Measurements from ENCODE around the gene ALDOA. TPM values are rescaled to one million over a fixed set of nuclear protein-coding genes. Genes with fewer than 3 reads are reported as not detected.
"Not testable (repeated sequence)": the region's sequence is repeated elsewhere in the genome, so short reads cannot be mapped to it uniquely, and the experiment has no call there.

The ALDOA gene
- total RNA-seq, 2 experiments from 2014 or later = 1,486 to 1,632 TPM

DNA sequence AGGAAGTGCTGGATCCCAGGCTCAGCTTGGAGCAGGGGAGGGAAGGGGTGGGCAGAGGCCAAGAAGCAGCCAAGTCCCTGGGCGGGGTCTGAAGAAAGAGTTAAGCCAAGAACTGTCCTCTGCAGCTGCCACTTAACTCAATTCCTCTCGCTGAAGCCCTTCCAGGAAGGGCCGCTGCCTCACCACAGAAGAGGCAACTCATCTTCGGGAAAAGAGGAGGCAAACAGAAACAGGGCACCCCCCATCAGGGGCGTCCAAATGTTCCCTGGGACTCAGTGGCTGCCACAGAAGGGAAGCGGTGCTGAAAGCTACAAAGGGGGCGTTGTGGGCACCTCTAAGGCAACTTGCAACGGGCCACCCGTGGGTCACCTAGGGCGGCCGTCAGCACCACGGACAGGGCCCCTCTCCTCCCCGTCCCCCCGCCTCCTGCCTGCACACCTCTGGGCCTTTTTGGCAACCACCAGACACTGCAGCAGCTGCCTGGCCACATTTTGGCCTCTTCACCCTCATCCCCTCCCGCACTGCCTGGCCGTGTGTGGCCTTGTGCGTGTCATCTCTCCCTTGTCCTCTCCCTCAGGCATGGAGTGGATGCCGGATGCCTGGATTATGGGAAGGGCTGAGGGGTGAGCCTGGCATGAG is 37.0 kb upstream of the ALDOA start:
- no peak overlapping the region for H3K4me3 Mint-ChIP-seq
- no peaks in the 10 kb centered on the region for H3K9me3 Mint-ChIP-seq
- peak; percentile 63 for DNase-seq
- peak; percentile 47 for ATAC-seq (ENCODE audit: low read depth)
- H3K27me3 Mint-ChIP-seq = peaks cover 50% of the 10 kb centered on the region
- H3K36me3 Mint-ChIP-seq = no peaks in the 10 kb centered on the region
- H3K27ac Mint-ChIP-seq = no peak overlapping the region
- H3K4me1 Mint-ChIP-seq = peaks cover 6% of the 10 kb centered on the region
- POLR2A ChIA-PET = interaction anchor here (0.8 kb wide), 1 partner anchor 8 kb away, joined by 3 read pairs; no protein-coding TSS in a partner anchor

DNA sequence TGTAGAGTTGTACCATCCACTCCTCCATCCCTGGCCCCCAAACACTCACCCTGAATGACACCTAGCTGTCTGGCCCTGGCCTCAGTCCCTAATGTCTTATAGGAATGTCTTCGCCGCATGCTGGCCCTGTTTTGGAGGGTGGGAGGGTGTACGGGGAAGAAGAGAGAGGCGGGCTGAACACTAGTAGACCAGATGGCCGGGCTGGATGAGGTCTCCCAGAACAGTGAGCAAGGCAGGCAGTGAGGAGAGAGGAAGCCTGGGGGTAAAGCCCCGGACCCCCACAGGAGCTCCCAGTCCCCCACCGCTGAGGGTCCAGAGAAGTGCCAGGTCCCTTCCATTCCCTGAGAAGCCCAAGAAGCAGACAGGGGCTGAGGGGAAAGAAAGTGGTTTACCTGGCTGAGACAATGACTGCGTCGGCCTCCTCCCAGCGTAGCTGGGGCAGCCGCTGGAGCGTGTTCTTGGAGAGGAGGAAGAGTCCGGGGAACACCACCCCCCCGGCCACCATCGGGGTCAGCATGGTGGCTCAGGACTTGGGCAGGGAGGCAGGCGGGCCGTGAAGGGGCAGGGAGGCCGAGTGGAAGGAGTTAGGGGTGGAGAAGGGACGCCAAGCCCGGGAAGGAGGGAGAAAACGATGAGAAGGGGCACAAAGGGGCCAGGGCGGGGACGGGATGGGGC is 35.4 kb upstream of the ALDOA start:
- POLR2A ChIA-PET = no interaction called here
- peaks cover 7% of the 10 kb centered on the region for H3K4me1 Mint-ChIP-seq
- H3K9me3 Mint-ChIP-seq = no peaks in the 10 kb centered on the region
- H3K4me3 Mint-ChIP-seq = no peak overlapping the region
- no peak for DNase-seq
- no peaks in the 10 kb centered on the region for H3K36me3 Mint-ChIP-seq
- no peak for ATAC-seq (ENCODE audit: low read depth)
- no peak overlapping the region for H3K27ac Mint-ChIP-seq
- peaks cover 52% of the 10 kb centered on the region for H3K27me3 Mint-ChIP-seq

DNA sequence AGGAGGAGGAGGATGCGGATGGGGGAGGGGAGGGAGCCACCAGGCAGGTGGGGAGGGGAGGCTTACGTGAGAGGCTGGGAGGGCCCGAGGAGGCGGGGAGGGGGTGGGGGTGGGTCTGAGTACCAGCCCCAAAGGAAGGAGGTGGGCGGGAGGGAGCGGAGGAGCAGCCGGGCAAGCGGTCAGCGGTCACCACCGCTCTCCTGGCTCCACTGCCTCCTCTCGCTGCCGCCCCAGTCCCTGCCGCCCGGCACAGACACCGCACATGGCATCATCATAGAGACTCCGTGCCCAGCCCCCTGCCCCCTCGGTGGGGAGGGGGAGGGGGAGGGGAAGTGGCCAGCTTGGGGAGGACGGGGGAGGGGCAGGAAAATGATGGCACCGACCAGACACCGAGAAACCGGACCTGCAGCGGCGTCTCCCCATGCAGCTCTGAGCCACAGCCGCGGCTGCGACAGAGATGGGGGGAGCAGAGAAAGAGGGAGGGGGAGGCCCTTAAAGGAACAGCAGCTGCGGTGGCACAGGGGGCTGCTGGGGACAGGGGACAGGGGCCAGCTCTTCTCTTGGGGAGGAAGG is 34.6 kb upstream of the ALDOA start, which contains the start of gene TLCD3B:
TSS of gene TLCD3B (minus strand) at position 431 of the 573 bp plus-strand sequence. CDS start 744 bp downstream, outside the sequence.
- POLR2A ChIA-PET = interaction anchor here (0.6 kb wide), 1 partner anchor 1034 kb away, joined by 3 read pairs; no protein-coding TSS in a partner anchor
- ATAC-seq (ENCODE audit: low read depth) (no peak), DNase-seq (peak; percentile 41)
- Mint-ChIP-seq H3K36me3 (no peaks in the 10 kb centered on the region), H3K27me3 (peaks cover 58% of the 10 kb centered on the region), H3K4me1 (peaks cover 8% of the 10 kb centered on the region), H3K27ac (no peak within 1 kb of the TSS), H3K9me3 (no peaks in the 10 kb centered on the region), H3K4me3 (no peak within 1 kb of the TSS)

DNA sequence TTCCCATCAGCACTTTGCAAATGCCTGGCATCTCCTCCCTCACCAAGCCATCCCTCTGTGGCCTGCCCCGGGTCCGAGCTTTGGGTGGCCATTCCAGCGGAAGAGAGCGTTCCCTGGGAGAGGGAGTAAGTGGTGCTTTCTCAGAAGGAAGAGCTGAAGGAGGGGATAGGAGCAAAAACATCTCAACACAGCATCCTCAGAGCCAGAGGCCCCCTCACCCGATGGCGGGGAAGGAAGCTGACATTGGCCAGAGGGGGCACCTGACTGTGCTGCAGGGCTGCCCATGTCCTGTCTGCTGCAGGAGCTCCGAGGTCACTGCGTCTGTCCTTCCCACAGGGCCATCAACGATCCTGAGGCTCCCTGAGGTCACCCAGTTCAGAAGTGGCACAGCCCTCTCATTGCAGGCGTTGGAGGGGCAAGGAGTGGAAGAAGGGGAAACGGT is 34.1 kb upstream of the ALDOA start:
- Mint-ChIP-seq H3K27me3 (peaks cover 58% of the 10 kb centered on the region), H3K27ac (no peak overlapping the region), H3K4me3 (no peak overlapping the region), H3K9me3 (no peaks in the 10 kb centered on the region), H3K4me1 (peaks cover 8% of the 10 kb centered on the region), H3K36me3 (no peaks in the 10 kb centered on the region)
- no peak for DNase-seq
- ATAC-seq (ENCODE audit: low read depth) = no peak
- POLR2A ChIA-PET = interaction anchor here (0.6 to 1.2 kb wide), 5 partner anchors 205 to 1422 kb away, joined by 3 to 5 read pairs (median 4); partner anchors contain the start of gene SULT1A1

DNA sequence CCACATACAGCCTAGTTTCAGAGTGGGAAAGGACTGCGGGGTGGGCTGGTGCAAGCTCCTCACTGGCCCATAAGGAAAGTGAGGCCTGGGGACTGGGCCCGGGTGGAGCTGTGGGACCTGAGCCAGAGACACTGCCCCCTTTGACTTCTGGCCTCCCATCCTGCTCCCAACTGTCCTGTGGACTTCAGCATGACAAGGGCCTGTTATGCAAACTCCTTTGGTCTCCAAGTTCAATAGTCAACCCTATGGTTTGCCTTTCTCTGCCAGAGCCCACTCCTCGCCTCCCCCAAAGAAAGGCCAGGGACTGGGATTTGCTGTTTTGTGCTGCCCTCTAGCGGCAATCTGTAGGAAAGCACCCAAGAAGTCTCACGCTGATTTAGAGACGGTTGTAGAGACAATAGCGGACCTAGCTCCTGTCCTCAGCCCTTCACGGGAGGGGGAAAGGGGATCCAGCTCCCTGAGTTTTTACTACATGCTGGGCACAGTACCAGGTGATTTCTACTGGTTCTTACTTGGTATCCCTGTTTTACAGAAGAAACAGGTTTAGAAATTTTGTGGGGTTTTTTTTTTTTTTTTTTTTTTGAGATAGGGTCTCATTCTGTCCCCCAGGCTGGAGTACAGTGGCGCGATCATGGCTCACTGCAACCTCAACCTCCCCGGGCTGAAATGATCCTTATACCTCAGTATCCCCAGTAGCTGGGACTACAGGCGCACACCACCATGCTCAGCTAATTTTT is 33.3 kb upstream of the ALDOA start:
- peaks cover 52% of the 10 kb centered on the region for H3K27me3 Mint-ChIP-seq
- no peak overlapping the region for H3K27ac Mint-ChIP-seq
- ATAC-seq (ENCODE audit: low read depth) (peak; percentile 45), DNase-seq (peak; percentile 59)
- H3K4me1 Mint-ChIP-seq = peaks cover 8% of the 10 kb centered on the region
- POLR2A ChIA-PET = interaction anchor here (0.6 to 1.2 kb wide), 7 partner anchors 33 to 1422 kb away, joined by 3 to 6 read pairs (median 4); partner anchors contain the start of genes ALDOA and SULT1A1
- H3K36me3 Mint-ChIP-seq = no peaks in the 10 kb centered on the region
- no peak overlapping the region for H3K4me3 Mint-ChIP-seq
- H3K9me3 Mint-ChIP-seq = no peaks in the 10 kb centered on the region

DNA sequence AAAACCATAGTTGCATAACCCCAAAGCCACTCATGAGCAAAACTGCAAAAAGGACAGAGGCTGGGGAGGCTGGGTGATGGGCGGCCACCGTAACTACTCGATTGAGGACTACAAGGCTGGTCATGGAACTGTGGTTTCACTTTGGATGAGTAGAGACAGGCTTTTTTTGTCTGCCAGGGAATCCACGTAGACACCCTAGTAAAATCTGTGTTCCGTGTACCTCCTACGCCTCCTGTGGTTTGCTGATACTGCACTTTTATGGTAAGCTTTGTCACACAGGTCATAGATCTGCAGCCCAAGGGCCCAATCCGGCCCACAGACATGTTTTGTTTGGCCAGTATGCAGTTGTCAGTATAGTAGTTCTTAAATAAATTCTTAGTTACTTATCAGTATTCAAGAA is 32.3 kb upstream of the ALDOA start:
- H3K4me3 Mint-ChIP-seq = no peak overlapping the region
- no peak overlapping the region for H3K27ac Mint-ChIP-seq
- POLR2A ChIA-PET = no interaction called here
- DNase-seq = no peak
- H3K9me3 Mint-ChIP-seq = no peaks in the 10 kb centered on the region
- H3K4me1 Mint-ChIP-seq = peaks cover 6% of the 10 kb centered on the region
- ATAC-seq (ENCODE audit: low read depth) = no peak
- H3K36me3 Mint-ChIP-seq = no peaks in the 10 kb centered on the region
- peaks cover 44% of the 10 kb centered on the region for H3K27me3 Mint-ChIP-seq

DNA sequence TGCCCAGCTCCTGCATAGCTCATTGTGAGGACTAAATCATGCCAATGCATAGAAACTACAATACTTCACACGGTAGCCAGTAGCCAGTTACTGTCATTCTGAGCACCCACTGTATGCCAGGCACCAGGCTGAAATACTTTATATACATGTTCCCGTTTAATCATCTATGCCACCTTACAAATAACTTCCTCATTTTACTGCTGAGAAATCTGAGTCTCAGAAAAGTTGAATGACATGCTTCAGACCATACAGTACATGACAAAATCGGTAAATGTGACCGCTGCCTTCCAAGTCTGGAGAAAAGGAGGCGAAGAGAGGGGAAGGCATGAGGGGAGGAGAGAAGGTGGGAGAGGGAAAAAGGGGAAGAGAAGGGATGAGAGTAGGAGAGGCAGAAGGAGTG is 25.3 kb upstream of the ALDOA start:
- no peaks in the 10 kb centered on the region for H3K36me3 Mint-ChIP-seq

DNA sequence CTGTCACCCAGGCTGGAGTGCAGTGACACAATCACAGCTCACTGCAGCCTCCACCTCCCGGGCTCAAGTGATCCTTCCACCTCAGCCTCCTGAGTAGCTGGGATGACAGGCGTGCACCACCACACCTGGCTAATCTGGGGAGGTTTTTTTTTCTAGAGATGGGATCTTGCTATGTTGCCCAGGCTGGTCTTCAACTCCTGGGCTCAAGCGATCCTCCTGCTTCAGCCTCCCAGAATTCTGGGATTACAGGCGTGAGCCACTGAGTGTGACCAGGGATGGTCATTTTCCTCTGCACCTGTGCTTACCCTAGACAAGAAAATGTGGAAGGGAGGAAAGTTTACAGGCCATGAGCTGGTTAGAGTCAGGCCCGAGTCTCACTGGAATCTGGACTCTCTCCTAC is 24.9 kb upstream of the ALDOA start:
- H3K27me3 Mint-ChIP-seq = peaks cover 15% of the 10 kb centered on the region
- H3K4me3 Mint-ChIP-seq; POLR2A ChIA-PET; H3K9me3 Mint-ChIP-seq; ATAC-seq (ENCODE audit: low read depth); H3K36me3 Mint-ChIP-seq; H3K27ac Mint-ChIP-seq; DNase-seq; H3K4me1 Mint-ChIP-seq: not testable (repeated sequence)

More for the DNA sequence above, 25.3 kb upstream of the ALDOA start:
- H3K27me3 Mint-ChIP-seq = peaks cover 18% of the 10 kb centered on the region
- no peak for DNase-seq
- H3K27ac Mint-ChIP-seq = no peak overlapping the region
- peaks cover 2% of the 10 kb centered on the region for H3K4me1 Mint-ChIP-seq
- no peaks in the 10 kb centered on the region for H3K9me3 Mint-ChIP-seq
- POLR2A ChIA-PET = interaction anchor here (0.6 kb wide), 1 partner anchor 289 kb away, joined by 3 read pairs; no protein-coding TSS in a partner anchor
- no peak overlapping the region for H3K4me3 Mint-ChIP-seq
- no peak for ATAC-seq (ENCODE audit: low read depth)

DNA sequence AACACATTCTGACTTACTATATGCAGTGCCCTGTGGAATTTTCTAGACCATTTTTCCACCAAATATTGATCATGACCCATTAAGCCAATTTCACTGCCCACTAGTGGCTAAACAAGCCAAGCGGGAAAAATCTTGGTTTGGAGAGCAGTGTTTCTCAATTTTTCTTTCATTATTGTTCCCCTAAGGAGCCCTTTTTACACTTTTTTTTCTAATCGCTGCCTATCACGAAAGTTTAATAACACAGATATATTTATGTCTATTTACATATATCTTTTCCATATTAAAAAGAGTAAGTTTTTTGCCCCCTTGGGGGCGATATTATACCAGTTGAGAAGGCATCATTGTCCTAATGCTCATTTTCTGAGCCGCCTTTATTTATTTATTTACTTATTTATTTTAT is 23.7 kb upstream of the ALDOA start:
- Mint-ChIP-seq H3K4me3 (no peak overlapping the region), H3K9me3 (peaks cover 2% of the 10 kb centered on the region), H3K4me1 (peaks cover 6% of the 10 kb centered on the region), H3K27me3 (peaks cover 13% of the 10 kb centered on the region), H3K27ac (no peak overlapping the region), H3K36me3 (peaks cover 2% of the 10 kb centered on the region)
- POLR2A ChIA-PET = no interaction called here
- ATAC-seq (ENCODE audit: low read depth) (no peak), DNase-seq (no peak)

DNA sequence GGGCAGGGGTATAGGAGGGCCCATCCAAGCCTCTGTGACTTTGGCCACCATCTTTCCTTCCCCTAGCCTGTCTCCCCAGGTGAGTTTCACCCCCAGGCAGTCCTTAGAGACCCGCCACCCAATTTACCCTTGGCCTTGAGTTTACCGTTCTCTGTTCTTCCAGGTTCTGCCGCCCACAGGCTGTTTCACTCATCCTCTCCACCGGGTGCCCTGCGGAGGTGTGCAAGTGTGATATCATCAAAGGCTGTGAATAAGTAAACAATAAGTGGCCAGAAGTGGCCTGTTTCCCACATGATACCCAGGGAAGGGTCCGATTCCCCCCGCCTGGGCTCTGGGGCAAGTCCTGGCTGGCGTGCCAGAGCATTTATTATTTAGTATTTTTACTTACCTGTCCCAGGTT is 19.4 kb upstream of the ALDOA start:
- peaks cover 2% of the 10 kb centered on the region for H3K9me3 Mint-ChIP-seq
- ATAC-seq (ENCODE audit: low read depth) (no peak), DNase-seq (no peak)
- H3K27me3 Mint-ChIP-seq = peaks cover 4% of the 10 kb centered on the region
- peaks cover 7% of the 10 kb centered on the region for H3K36me3 Mint-ChIP-seq
- H3K4me1 Mint-ChIP-seq = peaks cover 9% of the 10 kb centered on the region
- H3K4me3 Mint-ChIP-seq = no peak overlapping the region
- H3K27ac Mint-ChIP-seq = no peak overlapping the region
- POLR2A ChIA-PET = interaction anchor here (0.5 kb wide), 1 partner anchor 488 kb away, joined by 4 read pairs; no protein-coding TSS in a partner anchor

DNA sequence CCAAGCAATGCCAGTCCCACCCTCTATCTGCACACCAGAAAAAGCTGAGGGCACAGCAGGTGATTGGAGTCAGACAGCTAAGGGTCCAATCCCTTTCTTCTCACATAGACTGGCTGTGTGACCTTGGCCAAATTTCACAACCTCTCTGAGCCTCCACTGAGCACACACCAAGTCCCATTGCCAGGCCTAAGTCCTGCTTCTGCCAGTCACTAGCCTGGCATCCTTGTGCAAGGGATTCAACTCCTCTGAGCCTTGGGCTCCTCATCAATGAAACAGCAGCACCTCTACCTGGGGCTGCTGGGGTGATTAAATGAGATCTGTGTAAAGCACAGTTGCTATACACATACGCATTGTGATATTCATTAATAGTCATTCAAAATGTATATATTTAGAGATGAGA is 19.0 kb upstream of the ALDOA start:
- Mint-ChIP-seq H3K4me1 (peaks cover 11% of the 10 kb centered on the region), H3K27ac (no peak overlapping the region), H3K9me3 (peaks cover 2% of the 10 kb centered on the region), H3K27me3 (peaks cover 4% of the 10 kb centered on the region), H3K36me3 (peaks cover 9% of the 10 kb centered on the region), H3K4me3 (no peak overlapping the region)
- DNase-seq = no peak
- POLR2A ChIA-PET = no interaction called here
- ATAC-seq (ENCODE audit: low read depth) = no peak

DNA sequence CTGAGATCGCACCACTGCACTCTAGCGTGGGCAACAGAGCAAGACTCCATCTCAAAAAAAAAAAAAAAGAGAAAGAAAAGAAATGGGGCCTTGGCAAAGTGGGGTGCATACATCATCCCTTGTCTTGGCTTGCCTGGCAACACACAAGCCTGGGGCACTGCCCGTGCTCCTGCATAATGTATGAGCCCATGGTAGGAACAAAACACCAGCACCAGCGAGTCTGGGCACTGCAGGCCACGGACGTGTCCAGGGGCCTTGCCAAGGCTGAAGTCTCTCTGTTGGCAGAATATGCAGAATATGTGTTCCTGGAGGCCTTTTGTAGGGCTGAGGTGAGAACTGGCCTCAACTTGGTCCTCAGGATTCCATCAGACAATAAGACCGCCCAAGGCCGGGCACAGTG is 15.7 kb upstream of the ALDOA start:
- peaks cover 4% of the 10 kb centered on the region for H3K27me3 Mint-ChIP-seq
- DNase-seq = no peak
- ATAC-seq (ENCODE audit: low read depth) = no peak
- peaks cover 2% of the 10 kb centered on the region for H3K9me3 Mint-ChIP-seq
- H3K4me3 Mint-ChIP-seq = no peak overlapping the region
- peaks cover 23% of the 10 kb centered on the region for H3K4me1 Mint-ChIP-seq
- H3K36me3 Mint-ChIP-seq = peaks cover 10% of the 10 kb centered on the region
- POLR2A ChIA-PET = no interaction called here
- no peak overlapping the region for H3K27ac Mint-ChIP-seq

DNA sequence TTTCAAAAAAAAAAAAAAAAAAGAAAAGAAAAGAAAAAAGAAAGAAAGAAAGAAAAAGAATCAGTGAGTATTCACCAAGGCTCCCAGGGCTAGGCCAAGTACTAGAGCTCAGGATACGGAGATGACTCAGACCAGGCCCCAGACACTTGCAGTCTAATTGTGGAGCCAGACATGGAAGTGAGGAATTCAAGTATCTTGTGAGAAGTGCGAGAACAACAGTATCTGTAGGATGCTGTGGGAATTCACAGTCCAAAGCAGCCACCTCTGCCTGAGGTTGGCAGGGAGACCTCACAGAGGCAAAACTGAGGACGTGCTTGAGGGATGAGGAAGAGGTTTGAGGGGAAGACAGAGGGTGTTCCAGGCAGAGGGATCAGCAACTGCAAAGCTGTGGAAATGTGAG is 14.0 kb upstream of the ALDOA start:
- H3K27me3 Mint-ChIP-seq = peaks cover 2% of the 10 kb centered on the region
- POLR2A ChIA-PET = interaction anchor here (0.9 to 1.0 kb wide), 2 partner anchors 78 to 126 kb away, joined by 3 read pairs; partner anchors contain the start of genes KCTD13 and TAOK2
- peaks cover 21% of the 10 kb centered on the region for H3K4me1 Mint-ChIP-seq
- peaks cover 8% of the 10 kb centered on the region for H3K36me3 Mint-ChIP-seq
- H3K9me3 Mint-ChIP-seq = no peaks in the 10 kb centered on the region
- peak overlapping the region; percentile 66 for H3K27ac Mint-ChIP-seq
- peak overlapping the region; percentile 87 for H3K4me3 Mint-ChIP-seq
- DNase-seq = no peak
- no peak for ATAC-seq (ENCODE audit: low read depth)

All from activated naive CD8-positive, alpha-beta T cell treated with anti-CD3 and anti-CD28 coated beads, Interleukin-2, amount 10 ng/mL, durations not matched to agents 7 days and 5 days (primary cell).